Measurements from ENCODE around the gene CFAP221. TPM values are rescaled to one million over a fixed set of nuclear protein-coding genes. Genes with fewer than 3 reads are reported as not detected.

Gene CFAP221
- polyA plus RNA-seq, 1 experiment, result 0.12 TPM

- CTCF ChIA-PET, result interaction anchor here (0.7 to 2.8 kb wide), 4 partner anchors 9 to 251 kb away, joined by 3 to 38 read pairs (median 7); no protein-coding TSS in a partner anchor
Measured at GRCh38 chr2:119659601-119660342, 115.5 kb downstream of the CFAP221 start.

DNA sequence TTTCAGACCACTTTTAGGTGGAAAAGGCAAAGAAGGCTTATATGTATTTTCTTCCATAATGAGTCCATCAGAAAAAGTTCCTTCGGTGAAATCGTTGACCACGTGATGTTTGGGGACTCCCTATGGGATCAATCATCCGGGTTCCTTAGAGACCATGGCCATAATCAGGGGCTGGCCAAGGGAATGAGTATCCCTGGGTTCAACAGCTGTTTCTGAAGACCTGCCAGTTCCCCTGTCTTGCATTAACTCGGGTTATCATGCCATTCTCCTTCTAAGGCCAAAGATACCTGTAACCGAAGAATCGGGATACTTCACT lies 116.1 kb downstream of the CFAP221 start:
- H3K4me3 ChIP-seq (ENCODE audit: low read depth, low read length), result no peak overlapping the region
- ChIA-PET POLR2A (no interaction called here), CTCF (interaction anchor here (0.7 to 2.8 kb wide), 9 partner anchors 10 to 256 kb away, joined by 3 to 38 read pairs (median 3); no protein-coding TSS in a partner anchor)
- H3K36me3 ChIP-seq (ENCODE audit: control insufficient read depth, insufficient read depth, low read length), result no peaks in the 10 kb centered on the region
- TF ChIP-seq, protein P1, sequence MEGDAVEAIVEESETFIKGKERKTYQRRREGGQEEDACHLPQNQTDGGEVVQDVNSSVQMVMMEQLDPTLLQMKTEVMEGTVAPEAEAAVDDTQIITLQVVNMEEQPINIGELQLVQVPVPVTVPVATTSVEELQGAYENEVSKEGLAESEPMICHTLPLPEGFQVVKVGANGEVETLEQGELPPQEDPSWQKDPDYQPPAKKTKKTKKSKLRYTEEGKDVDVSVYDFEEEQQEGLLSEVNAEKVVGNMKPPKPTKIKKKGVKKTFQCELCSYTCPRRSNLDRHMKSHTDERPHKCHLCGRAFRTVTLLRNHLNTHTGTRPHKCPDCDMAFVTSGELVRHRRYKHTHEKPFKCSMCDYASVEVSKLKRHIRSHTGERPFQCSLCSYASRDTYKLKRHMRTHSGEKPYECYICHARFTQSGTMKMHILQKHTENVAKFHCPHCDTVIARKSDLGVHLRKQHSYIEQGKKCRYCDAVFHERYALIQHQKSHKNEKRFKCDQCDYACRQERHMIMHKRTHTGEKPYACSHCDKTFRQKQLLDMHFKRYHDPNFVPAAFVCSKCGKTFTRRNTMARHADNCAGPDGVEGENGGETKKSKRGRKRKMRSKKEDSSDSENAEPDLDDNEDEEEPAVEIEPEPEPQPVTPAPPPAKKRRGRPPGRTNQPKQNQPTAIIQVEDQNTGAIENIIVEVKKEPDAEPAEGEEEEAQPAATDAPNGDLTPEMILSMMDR (IDR thresholded peaks at IDR 0.05; ENCODE audit: insufficient read depth, low read depth, low read length), result no peak
- no peak for DNase-seq (ENCODE audit: low read depth)
- peaks cover 1% of the 10 kb centered on the region; the same call in 1 of the 2 replicates for H3K27me3 ChIP-seq (ENCODE audit: control insufficient read depth, insufficient read depth, low read length)

More at GRCh38 chr2:119659601-119660342, 115.5 kb downstream of the CFAP221 start:
- no peak for DNase-seq (ENCODE audit: low read depth)
- Histone ChIP-seq H3K27me3 (ENCODE audit: control insufficient read depth, insufficient read depth, low read length) (peaks cover 1% of the 10 kb centered on the region; the same call in 1 of the 2 replicates), H3K4me3 (ENCODE audit: low read depth, low read length) (no peak overlapping the region), H3K36me3 (ENCODE audit: control insufficient read depth, insufficient read depth, low read length) (no peaks in the 10 kb centered on the region)
- TF ChIP-seq, protein P1 (IDR thresholded peaks at IDR 0.05; ENCODE audit: insufficient read depth, low read depth, low read length), result peak; percentile 88
- POLR2A ChIA-PET, result no interaction called here

DNA sequence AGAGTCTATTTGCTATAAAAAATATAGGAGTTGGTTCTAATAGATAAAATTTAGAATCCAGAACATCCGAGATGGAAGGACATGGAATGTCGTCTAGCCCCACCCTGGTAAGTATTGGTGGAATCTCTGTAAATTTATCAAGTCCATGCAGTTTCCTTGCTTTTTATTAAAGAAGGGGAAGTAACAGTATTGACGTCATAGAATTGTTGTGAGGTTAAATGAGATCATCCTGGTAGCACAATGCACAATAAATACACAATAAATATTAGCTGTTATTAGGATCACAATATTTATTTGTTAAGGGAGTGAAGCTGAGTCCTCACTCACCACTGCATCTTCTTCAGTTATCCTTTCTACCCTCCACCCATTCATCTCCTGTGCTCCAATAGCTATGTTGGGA lies 118.0 kb downstream of the CFAP221 start:
- POLR2A ChIA-PET, result no interaction called here

GRCh38 chr2:119668546-119668945 lies 124.3 kb downstream of the CFAP221 start:
- TF ChIP-seq, protein P1 (IDR thresholded peaks at IDR 0.05; ENCODE audit: insufficient read depth, low read depth, low read length), result no peak
- ChIA-PET CTCF (interaction anchor here (2.1 kb wide), 1 partner anchor 28 kb away, joined by 6 read pairs; no protein-coding TSS in a partner anchor), POLR2A (no interaction called here)
- H3K36me3 ChIP-seq (ENCODE audit: control insufficient read depth, insufficient read depth, low read length), result no peaks in the 10 kb centered on the region
- no peak overlapping the region for H3K4me3 ChIP-seq (ENCODE audit: low read depth, low read length)
- H3K27me3 ChIP-seq (ENCODE audit: control insufficient read depth, insufficient read depth, low read length), result peaks cover 6% of the 10 kb centered on the region
- DNase-seq (ENCODE audit: low read depth), result no peak

More for the DNA sequence above, 118.0 kb downstream of the CFAP221 start:
- no peak for DNase-seq (ENCODE audit: low read depth)
- Histone ChIP-seq H3K36me3 (ENCODE audit: control insufficient read depth, insufficient read depth, low read length) (no peaks in the 10 kb centered on the region), H3K27me3 (ENCODE audit: control insufficient read depth, insufficient read depth, low read length) (no peaks in the 10 kb centered on the region), H3K4me3 (ENCODE audit: low read depth, low read length) (no peak overlapping the region)
- TF ChIP-seq, protein P1 (IDR thresholded peaks at IDR 0.05; ENCODE audit: insufficient read depth, low read depth, low read length), result no peak
- CTCF ChIA-PET, result interaction anchor here (1.0 to 2.8 kb wide), 4 partner anchors 10 to 71 kb away, joined by 3 to 19 read pairs (median 6); no protein-coding TSS in a partner anchor

- no peak for DNase-seq (ENCODE audit: low read depth)
- ChIA-PET CTCF (interaction anchor here (0.6 kb wide), 2 partner anchors 9 to 263 kb away, joined by 3 read pairs; no protein-coding TSS in a partner anchor), POLR2A (no interaction called here)
- no peak overlapping the region for H3K4me3 ChIP-seq (ENCODE audit: low read depth, low read length)
- TF ChIP-seq, protein P1 (IDR thresholded peaks at IDR 0.05; ENCODE audit: insufficient read depth, low read depth, low read length), result no peak
- peaks cover 11% of the 10 kb centered on the region for H3K27me3 ChIP-seq (ENCODE audit: control insufficient read depth, insufficient read depth, low read length)
- no peaks in the 10 kb centered on the region for H3K36me3 ChIP-seq (ENCODE audit: control insufficient read depth, insufficient read depth, low read length)
Measured at GRCh38 chr2:119671016-119671415, 126.8 kb downstream of the CFAP221 start.

Data from BJ (cell line).